B cell (primary cell): ENCODE data around the gene PCGF1. TPM values are rescaled to one million over a fixed set of nuclear protein-coding genes. Genes with fewer than 3 reads are reported as not detected.
A peak's percentile ranks its signal among the peaks of the same experiment; 100 is the strongest.
"Not testable (repeated sequence)": the region's sequence is repeated elsewhere in the genome, so short reads cannot be mapped to it uniquely, and the experiment has no call there.

ENCODE experiments used
- ATAC-seq: fragments of 200-7000 bp; cut with Tn5 transposase; one replicate; pipeline ENCODE4 v1.10.0; 2021; ENCODE audit warnings: low read depth, mild to moderate bottlenecking, moderate number of reproducible peaks, moderate library complexity
- CTCF ChIA-PET: fragments of 350-600 bp; sonication (Branson Sonifier 250); formaldehyde crosslinking; loops from one replicate; lab custom pipeline; 2021; ENCODE audit warnings: antibody characterized with exemption, inconsistent platforms; lab: Charles Lee
- POLR2A ChIA-PET: fragments of 350-600 bp; sonication (Branson Sonifier 250); formaldehyde crosslinking; loops from one replicate; lab custom pipeline; 2021; ENCODE audit warnings: antibody characterized with exemption; lab: Charles Lee
- DNase-seq: peaks from one replicate; pipeline ENCODE4 v3.0.0; 2013
- H2AFZ ChIP-seq: 2 replicates; pipeline ENCODE4 v1.6.1; 2012; ENCODE audit warnings: mild to moderate bottlenecking, low read depth, low read length; ENCODE audit not compliant: insufficient read depth, poor library complexity, severe bottlenecking
- H3K27ac ChIP-seq, 2 donors: 1 replicate in 1 of 2; 2 replicates in 1 of 2; pipeline ENCODE4 v1.5.1; 2012 to 2013; ENCODE audit warnings: low read length in 2 of 2, mild to moderate bottlenecking in 2 of 2, moderate library complexity in 1 of 2
- H3K27me3 ChIP-seq, 4 experiments: fragments of 200-600 bp in 1 of 4; sonication (generic) in 1 of 4; replicated peaks in 1 of 4; 1 replicate in 2 of 4; 2 replicates in 2 of 4; pipeline versions ENCODE4 v1.6.1 to v1.7.0; 2013 to 2016; ENCODE audit warnings: low read length in 3 of 4, mild to moderate bottlenecking in 2 of 4, mixed read lengths in 1 of 4, moderate library complexity in 1 of 4; ENCODE audit not compliant: insufficient read depth in 4 of 4, control insufficient read depth in 3 of 4; ENCODE audit errors: control extremely low read depth in 1 of 4
- H3K36me3 ChIP-seq, 2 experiments: replicated peaks in 1 of 2; 1 replicate in 1 of 2; 2 replicates in 1 of 2; pipeline versions ENCODE4 v1.6.1 to v1.7.1; 2013; ENCODE audit warnings: low read length in 1 of 2; ENCODE audit not compliant: insufficient read depth in 2 of 2, control insufficient read depth in 1 of 2; ENCODE audit errors: control extremely low read depth in 1 of 2, extremely low read depth in 1 of 2
- H3K4me1 ChIP-seq, 2 donors: fragments of 200-600 bp in 1 of 2; sonication (generic) in 1 of 2; 1 replicate in 1 of 2; 2 replicates in 1 of 2; pipeline versions ENCODE4 v1.5.1 to v1.6.1; 2013 to 2017; ENCODE audit warnings: low read length in 2 of 2; ENCODE audit not compliant: control insufficient read depth in 2 of 2, insufficient read depth in 2 of 2
- H3K4me2 ChIP-seq: replicated peaks from 2 replicates; pipeline ENCODE3; 2012; ENCODE audit warnings: mild to moderate bottlenecking, low read depth, low read length; ENCODE audit not compliant: poor library complexity, severe bottlenecking
- H3K4me3 ChIP-seq, 5 experiments: fragments of 200-600 bp in 1 of 5; sonication (generic) in 1 of 5; 1 replicate in 3 of 5; 2 replicates in 2 of 5; pipeline versions ENCODE4 v1.5.1 to v1.7.0; 2011 to 2016; ENCODE audit warnings: low read length in 4 of 5, mild to moderate bottlenecking in 4 of 5, low read depth in 2 of 5, control low read depth in 1 of 5, moderate library complexity in 1 of 5; ENCODE audit not compliant: insufficient read depth in 1 of 5; ENCODE audit errors: control extremely low read depth in 1 of 5, extremely low read depth in 1 of 5
- H3K79me2 ChIP-seq: fragments of 200-600 bp; sonication (generic); one replicate; pipeline ENCODE4 v1.6.0; 2016; ENCODE audit warnings: low read length; ENCODE audit not compliant: control insufficient read depth, insufficient read depth
- H3K9ac ChIP-seq: fragments of 200-600 bp; sonication (generic); 2 replicates; pipeline ENCODE4 v1.6.1; 2017; ENCODE audit warnings: mild to moderate bottlenecking, low read length, moderate library complexity
- H3K9me3 ChIP-seq, 3 donors: one replicate each; pipeline versions ENCODE4 v1.6.1 to v1.7.1; 2013; ENCODE audit warnings: low read length in 2 of 3; ENCODE audit not compliant: control insufficient read depth in 2 of 3, insufficient read depth in 1 of 3; ENCODE audit errors: control extremely low read depth in 1 of 3
- H4K20me1 ChIP-seq: 2 replicates; pipeline ENCODE4 v1.6.0; 2012; ENCODE audit warnings: mild to moderate bottlenecking, low read length; ENCODE audit not compliant: insufficient read depth, control insufficient read depth, poor library complexity, severe bottlenecking
- H3K27ac Mint-ChIP-seq: one replicate; pipeline ENCODE4 v1.8.0; 2021; ENCODE audit warnings: mixed read lengths
- H3K27me3 Mint-ChIP-seq: one replicate; pipeline ENCODE4 v1.8.0; 2021; ENCODE audit warnings: mixed read lengths
- H3K4me1 Mint-ChIP-seq: one replicate; pipeline ENCODE4 v1.8.0; 2021; ENCODE audit warnings: mixed read lengths
- H3K4me3 Mint-ChIP-seq: one replicate; pipeline ENCODE4 v1.8.0; 2021; ENCODE audit warnings: mixed read lengths
- H3K9me3 Mint-ChIP-seq: one replicate; pipeline ENCODE4 v1.8.0; 2022; ENCODE audit warnings: mixed read lengths; ENCODE audit not compliant: insufficient read depth
- CTCF ChIP-seq: fragments of 200-600 bp; IDR thresholded peaks from one replicate; pipeline ENCODE4 v1.8.0; 2022; ENCODE audit warnings: antibody characterized with exemption, mild to moderate bottlenecking
- EZH2 ChIP-seq: IDR thresholded peaks from 2 replicates; pipeline ENCODE4 v1.6.1; 2012; ENCODE audit warnings: borderline replicate concordance, low read depth, mild to moderate bottlenecking, moderate library complexity, low read length; ENCODE audit not compliant: insufficient read depth, poor library complexity, severe bottlenecking
- WGBS: methylation state at CpG from one replicate; pipeline ENCODE4 v1.1.5; 2013; ENCODE audit warnings: missing lambda C conversion rate; ENCODE audit not compliant: insufficient coverage; 5-methylcytosine and 5-hydroxymethylcytosine counted together
- intact Hi-C: fragments of 100-400 bp; cut with micrococcal nuclease; formaldehyde crosslinking; loops from one replicate; pipeline ENCODE4 v1.10.0; 2022
- polyA plus RNA-seq: library from polyadenylated mRNA; depleted of rRNA; stranded (reverse); fragments of >200 nt; gene quantifications from 2 replicates; pipeline ENCODE4 v1.2.3, GENCODE V29; 2012
- total RNA-seq, 2 donors: library from RNA; stranded (reverse); fragments of 120-200 nt in 1 of 2; gene quantifications; 1 replicate in 1 of 2; 2 replicates in 1 of 2; pipeline versions ENCODE4 v1.2.3 to v1.2.4, GENCODE V29; 2013 to 2022

PCGF1 gene
- total and polyA plus RNA-seq, 2 donors (not counting 1 experiment from before 2014, with no cell fraction given) = 21.9 to 40.1 TPM

GRCh38 chr2:74486141-74486540 lies 21.4 kb downstream of the PCGF1 start:
- H4K20me1 ChIP-seq = peaks cover 55% of the 10 kb centered on the region
- Mint-ChIP-seq H3K27me3 (no peaks in the 10 kb centered on the region), H3K9me3 (no peaks in the 10 kb centered on the region), H3K4me3 (no peak overlapping the region), H3K4me1 (peaks cover 26% of the 10 kb centered on the region), H3K27ac (no peak overlapping the region)
- no peak overlapping the region for H3K9ac ChIP-seq
- ChIA-PET POLR2A (no interaction called here), CTCF (interaction anchor here (0.7 to 7.1 kb wide), 3 partner anchors 14 to 114 kb away, joined by 3 to 149 read pairs (median 3); no protein-coding TSS in a partner anchor)
- peaks cover 54% of the 10 kb centered on the region for H3K79me2 ChIP-seq
- no peak overlapping the region for H2AFZ ChIP-seq
- no peak for TF ChIP-seq EZH2
- no peak for TF ChIP-seq CTCF
- H3K4me1 ChIP-seq = peaks cover 17 to 23% of the 10 kb centered on the region in 2 donors
- 100% methylated on average over 2 of the region's 2 CpGs for WGBS
- intact Hi-C loops = no loop called here
- ATAC-seq = no peak
- peaks cover 0 to 45% of the 10 kb centered on the region in 2 experiments for H3K36me3 ChIP-seq
- H3K4me3 ChIP-seq = no peak overlapping the region
- DNase-seq = no peak
- H3K4me2 ChIP-seq = no peak overlapping the region
- H3K27me3 ChIP-seq = no peaks in the 10 kb centered on the region
- no peaks in the 10 kb centered on the region for H3K9me3 ChIP-seq
- H3K27ac ChIP-seq = no peak overlapping the region

- H3K9me3 ChIP-seq, H3K9me3 Mint-ChIP-seq, H3K27me3 Mint-ChIP-seq, ATAC-seq, DNase-seq, H3K27me3 ChIP-seq: not testable (repeated sequence)
- Histone ChIP-seq H3K36me3 (peaks cover 0 to 35% of the 10 kb centered on the region in 2 experiments), H3K4me2 (peak overlapping the region; percentile 90), H3K4me1 (peaks cover 21 to 29% of the 10 kb centered on the region in 2 donors), H3K4me3 (peak overlapping the region; percentile 74 to 96 (median 88)), H2AFZ (peak overlapping the region; percentile 100), H3K27ac (peak overlapping the region in 1 of 2 donors; percentile 84), H3K9ac (peak overlapping the region; percentile 91), H4K20me1 (peaks cover 52% of the 10 kb centered on the region), H3K79me2 (peaks cover 71% of the 10 kb centered on the region)
- Mint-ChIP-seq H3K4me3 (peak overlapping the region; percentile 100), H3K27ac (peak overlapping the region; percentile 99), H3K4me1 (peaks cover 34% of the 10 kb centered on the region)
- intact Hi-C loops = loop anchor here (1.0 to 2.0 kb wide), 7 partner anchors 11 to 71 kb away; partner anchors contain the start of genes AUP1, C2orf81, DOK1 and HTRA2
- CTCF ChIA-PET = interaction anchor here (0.7 to 7.1 kb wide), 22 partner anchors 10 to 1083 kb away, joined by 3 to 149 read pairs (median 4); partner anchors contain the start of genes AUP1, DQX1, HTRA2 and INO80B
- 93% methylated on average over 14 of the region's 19 CpGs for WGBS
- POLR2A ChIA-PET = interaction anchor here (1.2 to 3.8 kb wide), 6 partner anchors 11 to 104 kb away, joined by 4 to 56 read pairs (median 16); partner anchors contain the start of genes AUP1, HTRA2, INO80B and MRPL53
These were observed 23.8 kb downstream of the PCGF1 start for GRCh38 chr2:74483675-74484164.
